Measurements from ENCODE around the gene ZNF213.
"Not testable (repeated sequence)": the region's sequence is repeated elsewhere in the genome, so short reads cannot be mapped to it uniquely, and the experiment has no call there.

GRCh38 chr16:3182293-3182607 is 47.4 kb downstream of the ZNF213 start:
- TF ChIP-seq, protein P1, sequence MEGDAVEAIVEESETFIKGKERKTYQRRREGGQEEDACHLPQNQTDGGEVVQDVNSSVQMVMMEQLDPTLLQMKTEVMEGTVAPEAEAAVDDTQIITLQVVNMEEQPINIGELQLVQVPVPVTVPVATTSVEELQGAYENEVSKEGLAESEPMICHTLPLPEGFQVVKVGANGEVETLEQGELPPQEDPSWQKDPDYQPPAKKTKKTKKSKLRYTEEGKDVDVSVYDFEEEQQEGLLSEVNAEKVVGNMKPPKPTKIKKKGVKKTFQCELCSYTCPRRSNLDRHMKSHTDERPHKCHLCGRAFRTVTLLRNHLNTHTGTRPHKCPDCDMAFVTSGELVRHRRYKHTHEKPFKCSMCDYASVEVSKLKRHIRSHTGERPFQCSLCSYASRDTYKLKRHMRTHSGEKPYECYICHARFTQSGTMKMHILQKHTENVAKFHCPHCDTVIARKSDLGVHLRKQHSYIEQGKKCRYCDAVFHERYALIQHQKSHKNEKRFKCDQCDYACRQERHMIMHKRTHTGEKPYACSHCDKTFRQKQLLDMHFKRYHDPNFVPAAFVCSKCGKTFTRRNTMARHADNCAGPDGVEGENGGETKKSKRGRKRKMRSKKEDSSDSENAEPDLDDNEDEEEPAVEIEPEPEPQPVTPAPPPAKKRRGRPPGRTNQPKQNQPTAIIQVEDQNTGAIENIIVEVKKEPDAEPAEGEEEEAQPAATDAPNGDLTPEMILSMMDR (IDR thresholded peaks at IDR 0.05; ENCODE audit: low read length) = not testable (repeated sequence)
- not testable (repeated sequence) for TF ChIP-seq EZH2 (IDR thresholded peaks at IDR 0.05; ENCODE audit: borderline replicate concordance, low read length)

Data from OCI-LY1 (cell line).